Type B pancreatic cell (in vitro differentiated cells): ENCODE measurements around the gene PSMA5. TPM values are rescaled to one million over a fixed set of nuclear protein-coding genes. Genes with fewer than 3 reads are reported as not detected.

Experiments used
- DNase-seq: peaks from one replicate; pipeline ENCODE4 v3.0.0; 2021; ENCODE audit warnings: mixed read lengths; ENCODE audit not compliant: unreplicated experiment; ENCODE audit errors: extremely low spot score
- H3K27ac Mint-ChIP-seq: 2 replicates; pipeline ENCODE4 v1.8.0; 2021; ENCODE audit warnings: mild to moderate bottlenecking, mixed read lengths
- H3K27me3 Mint-ChIP-seq: 2 replicates; pipeline ENCODE4 v1.8.0; 2021; ENCODE audit warnings: mixed read lengths
- H3K36me3 Mint-ChIP-seq: 2 replicates; pipeline ENCODE4 v1.8.0; 2021; ENCODE audit warnings: mixed read lengths
- H3K4me1 Mint-ChIP-seq: one replicate; pipeline ENCODE4 v1.8.0; 2021; ENCODE audit warnings: mixed read lengths; ENCODE audit not compliant: unreplicated experiment
- H3K4me3 Mint-ChIP-seq: 2 replicates; pipeline ENCODE4 v1.8.0; 2021; ENCODE audit warnings: mild to moderate bottlenecking, mixed read lengths
- H3K9me3 Mint-ChIP-seq: 2 replicates; pipeline ENCODE4 v1.8.0; 2021; ENCODE audit warnings: mixed read lengths
- total RNA-seq: library from RNA; stranded (reverse); gene quantifications from 2 replicates; pipeline ENCODE4 v1.2.1, GENCODE V29; 2021; ENCODE audit warnings: low replicate concordance
- TF ChIP-seq, protein P1 (sequence below): fragments of 200-600 bp; sonication (generic); conservative IDR thresholded peaks from 2 replicates; pipeline ENCODE4 v1.5.0; 2021; ENCODE audit warnings: antibody characterized with exemption, mild to moderate bottlenecking

The PSMA5 gene
- total RNA-seq, 1 donor from 2014 or later: 84.3 TPM

DNA sequence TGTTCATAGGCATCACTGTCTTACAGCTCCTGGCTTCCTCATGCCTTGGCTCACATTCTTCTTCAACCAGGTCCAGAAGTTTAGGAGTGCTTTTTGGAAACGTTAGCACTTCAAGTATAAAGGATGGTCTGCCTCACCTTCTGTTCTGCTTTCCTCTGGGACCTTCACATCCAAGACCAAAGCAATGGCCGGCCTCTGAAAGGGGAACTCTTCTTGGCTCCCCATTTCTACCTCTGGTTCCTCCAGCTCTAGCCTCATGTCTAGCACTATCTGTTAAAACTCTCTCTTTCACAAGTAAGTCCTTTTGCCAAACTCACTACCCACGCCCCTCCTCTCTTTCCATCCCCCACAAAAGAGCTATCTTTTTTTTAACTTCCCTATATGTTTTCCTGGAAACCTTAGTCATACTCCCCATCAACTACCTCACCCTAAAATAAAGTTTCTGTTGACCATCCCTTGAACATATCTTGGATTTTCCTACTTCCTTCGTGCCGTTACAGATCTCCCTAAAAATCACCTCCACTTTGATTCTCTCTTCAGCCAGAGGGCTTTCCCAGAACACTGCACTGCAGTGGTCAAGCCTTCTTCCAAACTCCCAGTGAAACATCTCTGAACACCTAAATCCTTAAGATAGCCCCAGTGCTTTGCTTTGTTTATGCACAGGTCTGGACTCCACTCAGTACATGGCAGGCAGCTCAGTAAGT is 36.5 kb downstream of the PSMA5 start:
- Mint-ChIP-seq H3K9me3 (no peaks in the 10 kb centered on the region), H3K4me1 (peaks cover 25% of the 10 kb centered on the region), H3K4me3 (no peak overlapping the region), H3K36me3 (no peaks in the 10 kb centered on the region), H3K27ac (no peak overlapping the region), H3K27me3 (no peaks in the 10 kb centered on the region)
- TF ChIP-seq, protein P1, sequence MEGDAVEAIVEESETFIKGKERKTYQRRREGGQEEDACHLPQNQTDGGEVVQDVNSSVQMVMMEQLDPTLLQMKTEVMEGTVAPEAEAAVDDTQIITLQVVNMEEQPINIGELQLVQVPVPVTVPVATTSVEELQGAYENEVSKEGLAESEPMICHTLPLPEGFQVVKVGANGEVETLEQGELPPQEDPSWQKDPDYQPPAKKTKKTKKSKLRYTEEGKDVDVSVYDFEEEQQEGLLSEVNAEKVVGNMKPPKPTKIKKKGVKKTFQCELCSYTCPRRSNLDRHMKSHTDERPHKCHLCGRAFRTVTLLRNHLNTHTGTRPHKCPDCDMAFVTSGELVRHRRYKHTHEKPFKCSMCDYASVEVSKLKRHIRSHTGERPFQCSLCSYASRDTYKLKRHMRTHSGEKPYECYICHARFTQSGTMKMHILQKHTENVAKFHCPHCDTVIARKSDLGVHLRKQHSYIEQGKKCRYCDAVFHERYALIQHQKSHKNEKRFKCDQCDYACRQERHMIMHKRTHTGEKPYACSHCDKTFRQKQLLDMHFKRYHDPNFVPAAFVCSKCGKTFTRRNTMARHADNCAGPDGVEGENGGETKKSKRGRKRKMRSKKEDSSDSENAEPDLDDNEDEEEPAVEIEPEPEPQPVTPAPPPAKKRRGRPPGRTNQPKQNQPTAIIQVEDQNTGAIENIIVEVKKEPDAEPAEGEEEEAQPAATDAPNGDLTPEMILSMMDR: no peak
- no peak for DNase-seq

DNA sequence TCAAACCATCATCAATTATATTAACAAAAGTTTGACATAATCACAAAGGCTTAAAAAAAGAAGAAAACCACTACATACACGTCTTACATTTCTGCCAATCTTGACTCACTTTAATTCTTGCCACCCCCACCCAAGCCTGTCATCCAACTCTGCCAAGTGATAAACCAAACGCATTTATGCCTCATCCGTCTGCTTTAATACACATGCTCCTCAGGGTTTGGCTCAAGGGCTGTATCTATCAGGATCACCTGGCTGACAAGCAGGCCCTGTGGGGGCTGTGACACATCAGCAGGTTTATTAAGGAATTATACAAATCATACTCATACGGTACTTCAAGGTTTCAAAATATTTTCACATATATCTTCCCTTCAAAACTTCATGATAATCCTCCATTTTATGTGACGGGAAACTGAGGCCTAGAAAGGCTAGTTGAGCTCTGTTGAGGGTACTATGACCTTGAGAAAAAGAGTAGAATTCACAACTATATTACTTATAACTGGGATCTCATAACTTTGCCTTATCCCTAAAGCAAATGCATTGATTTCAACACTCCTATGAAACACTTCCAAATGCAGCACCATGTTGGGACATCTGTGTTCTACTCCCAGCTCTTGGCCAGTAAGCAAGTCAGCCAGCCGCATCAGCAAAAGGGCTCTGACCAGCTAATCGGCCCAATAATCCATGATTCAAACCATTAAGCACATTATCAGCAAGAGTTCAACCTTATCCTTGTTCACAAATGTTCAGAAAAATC is 37.2 kb downstream of the PSMA5 start:
- Mint-ChIP-seq H3K27ac (no peak overlapping the region), H3K4me3 (no peak overlapping the region), H3K27me3 (no peaks in the 10 kb centered on the region), H3K36me3 (no peaks in the 10 kb centered on the region), H3K9me3 (no peaks in the 10 kb centered on the region), H3K4me1 (peaks cover 25% of the 10 kb centered on the region)
- TF ChIP-seq, protein P1: no peak
- no peak for DNase-seq

DNA sequence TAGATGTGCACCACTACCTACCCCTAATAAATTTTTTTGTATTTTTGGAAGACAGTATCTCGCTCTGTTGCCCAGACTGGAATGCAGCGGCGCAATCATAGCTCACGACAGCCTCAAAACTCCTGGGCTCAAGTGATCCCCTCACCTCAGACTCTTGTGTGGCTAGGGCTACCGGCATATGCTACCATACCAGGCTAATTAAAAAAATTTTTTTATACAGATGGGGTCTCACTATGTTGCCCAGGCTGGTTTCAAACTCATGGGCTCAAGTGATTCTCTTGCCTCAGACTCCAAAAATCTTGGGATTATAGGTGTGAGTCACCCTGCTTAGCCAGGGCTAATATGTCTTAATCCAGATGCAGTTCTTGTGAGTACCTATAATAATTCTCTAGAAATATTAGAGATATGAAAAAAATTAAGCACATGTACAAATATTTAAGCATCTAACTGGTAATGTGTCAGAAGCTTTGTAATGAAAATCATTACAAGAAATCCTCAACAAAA is 38.0 kb downstream of the PSMA5 start:
- H3K36me3 Mint-ChIP-seq: no peaks in the 10 kb centered on the region
- no peak overlapping the region for H3K27ac Mint-ChIP-seq
- DNase-seq: no peak
- H3K9me3 Mint-ChIP-seq: no peaks in the 10 kb centered on the region
- no peak overlapping the region for H3K4me3 Mint-ChIP-seq
- H3K4me1 Mint-ChIP-seq: peaks cover 27% of the 10 kb centered on the region
- no peaks in the 10 kb centered on the region for H3K27me3 Mint-ChIP-seq
- TF ChIP-seq, protein P1: no peak

DNA sequence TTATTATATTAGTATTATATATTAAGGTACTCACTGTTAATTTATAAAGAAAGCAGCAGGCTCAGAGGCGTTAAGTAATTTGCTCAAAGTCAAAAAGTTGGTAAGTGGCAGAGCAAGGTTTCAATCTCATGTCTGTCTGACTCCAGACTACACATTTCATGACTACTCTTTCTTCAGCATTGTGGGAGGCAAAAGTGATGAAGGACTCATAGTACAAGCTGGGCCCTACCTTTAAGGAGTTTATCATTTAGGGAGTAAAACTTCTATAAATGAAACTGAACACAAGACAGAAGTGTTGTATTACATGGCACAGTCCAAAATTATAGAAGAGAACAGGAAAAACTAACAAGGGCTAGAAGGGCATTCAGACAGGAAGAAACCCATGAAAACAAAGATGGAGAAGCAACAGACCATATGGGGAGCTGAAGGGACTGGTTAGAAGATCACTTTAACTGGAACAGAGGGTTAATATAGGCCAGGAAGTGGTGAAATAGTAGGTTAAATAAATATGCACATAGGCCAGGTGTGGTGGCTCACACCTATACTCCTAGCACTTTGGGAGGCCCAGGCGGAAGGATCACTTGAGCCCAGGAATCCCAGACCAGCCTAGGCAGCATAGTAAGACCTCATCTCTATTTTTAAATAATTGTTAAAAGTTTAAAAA is 40.1 kb downstream of the PSMA5 start:
- no peak overlapping the region for H3K27ac Mint-ChIP-seq
- peaks cover 12% of the 10 kb centered on the region for H3K4me1 Mint-ChIP-seq
- DNase-seq: no peak
- TF ChIP-seq, protein P1: no peak
- H3K9me3 Mint-ChIP-seq: no peaks in the 10 kb centered on the region
- no peaks in the 10 kb centered on the region for H3K27me3 Mint-ChIP-seq
- no peak overlapping the region for H3K4me3 Mint-ChIP-seq
- H3K36me3 Mint-ChIP-seq: no peaks in the 10 kb centered on the region

DNA sequence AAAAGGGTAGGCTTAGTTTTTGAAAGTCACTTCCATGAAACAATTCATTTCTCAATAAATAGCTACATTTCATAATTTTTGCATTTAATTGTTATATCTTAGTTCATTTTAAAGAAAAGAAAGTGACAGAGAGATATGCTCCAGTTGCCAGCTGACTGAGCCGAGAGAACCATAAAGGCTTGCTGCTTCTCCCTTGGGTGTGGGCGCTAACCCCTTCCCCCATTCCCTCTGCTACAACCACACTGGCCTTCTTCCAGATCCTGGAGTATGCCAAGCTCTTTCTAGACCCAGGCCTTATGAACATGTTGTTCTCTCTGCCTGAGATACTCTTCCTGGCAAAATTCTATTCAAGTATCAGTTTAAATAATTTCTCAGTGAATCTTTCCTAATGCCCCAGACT is 40.8 kb downstream of the PSMA5 start:
- H3K4me1 Mint-ChIP-seq: peaks cover 12% of the 10 kb centered on the region
- H3K27me3 Mint-ChIP-seq: no peaks in the 10 kb centered on the region
- no peaks in the 10 kb centered on the region for H3K9me3 Mint-ChIP-seq
- H3K36me3 Mint-ChIP-seq: no peaks in the 10 kb centered on the region
- TF ChIP-seq, protein P1: no peak
- DNase-seq: no peak
- no peak overlapping the region for H3K4me3 Mint-ChIP-seq
- H3K27ac Mint-ChIP-seq: no peak overlapping the region
